T-helper 2 cell (primary cell): ENCODE data around the gene ENDOU.

Experiments
- DNase-seq, 5 experiments: peaks; one replicate each; pipeline versions ENCODE4 v3.0.0 to v3.0.0-alpha.2; 2012 to 2022

Gene ENDOU

GRCh38 chr12:47744005-47744651, 18.8 kb upstream of the ENDOU start:
- peak in 4 of 5 experiments; percentile 27 to 50 (median 42) for DNase-seq

- no peak for DNase-seq
Measured at GRCh38 chr12:47743311-47743860, 18.1 kb upstream of the ENDOU start.

GRCh38 chr12:47742253-47742825, 17.0 kb upstream of the ENDOU start:
- DNase-seq = peak; percentile 45 to 66 (median 61)

GRCh38 chr12:47741340-47741703, 16.0 kb upstream of the ENDOU start:
- peak; percentile 21 to 81 (median 62) for DNase-seq

- DNase-seq = no peak
Measured at GRCh38 chr12:47740606-47741339, 15.5 kb upstream of the ENDOU start.

GRCh38 chr12:47739979-47740378, 14.7 kb upstream of the ENDOU start:
- DNase-seq = no peak

GRCh38 chr12:47739297-47739696, 14.0 kb upstream of the ENDOU start:
- no peak for DNase-seq

- DNase-seq = no peak
Measured at GRCh38 chr12:47737936-47738594, 12.8 kb upstream of the ENDOU start.

GRCh38 chr12:47736877-47737676, 11.8 kb upstream of the ENDOU start:
- no peak for DNase-seq

GRCh38 chr12:47736216-47736615, 10.9 kb upstream of the ENDOU start:
- DNase-seq = no peak

GRCh38 chr12:47735649-47736048, 10.4 kb upstream of the ENDOU start:
- no peak for DNase-seq

GRCh38 chr12:47734725-47735480, 9.6 kb upstream of the ENDOU start:
- no peak for DNase-seq

- no peak for DNase-seq
Measured at GRCh38 chr12:47733142-47733541, 7.9 kb upstream of the ENDOU start.

GRCh38 chr12:47732504-47732903, 7.2 kb upstream of the ENDOU start:
- no peak for DNase-seq

GRCh38 chr12:47731723-47732122, 6.4 kb upstream of the ENDOU start:
- no peak for DNase-seq

GRCh38 chr12:47730341-47730744, 5.1 kb upstream of the ENDOU start:
- DNase-seq = no peak

GRCh38 chr12:47729233-47729632, 3.9 kb upstream of the ENDOU start:
- no peak for DNase-seq

- DNase-seq = no peak
Measured at GRCh38 chr12:47725893-47726292, 603 bp upstream of the ENDOU start.

- no peak for DNase-seq
Measured at GRCh38 chr12:47722941-47723631, 2.2 kb downstream of the ENDOU start.

GRCh38 chr12:47722136-47722834, 3.0 kb downstream of the ENDOU start:
- no peak for DNase-seq
